ENCODE results near the gene BRWD1.

Gene BRWD1

DNA sequence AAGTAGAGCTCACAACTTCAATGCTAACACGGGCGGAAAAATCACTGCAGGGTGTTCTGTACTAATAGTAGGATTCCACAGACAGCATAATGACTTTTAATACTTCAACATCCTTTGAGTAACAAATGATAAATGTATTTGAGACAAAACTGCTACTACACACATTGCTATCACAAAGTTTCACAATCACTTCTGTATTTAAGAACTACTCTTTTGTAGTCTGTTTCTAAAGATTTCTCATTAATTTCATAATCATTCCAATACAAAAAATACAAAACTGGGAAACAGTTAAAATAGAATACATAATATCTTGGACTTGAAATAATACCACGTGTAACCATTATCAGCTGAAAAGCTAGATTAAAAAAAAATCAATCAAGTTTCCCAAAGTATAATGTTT is 32.8 kb upstream of the BRWD1 start:
- H3K36me3 ChIP-seq (ENCODE audit: insufficient read depth, low read depth, low read length), result peaks cover 67% of the 10 kb centered on the region
- H3K4me1 ChIP-seq (ENCODE audit: insufficient read depth, low read length), result peaks cover 26% of the 10 kb centered on the region
- peak overlapping the region; percentile 90 for H3K4me3 ChIP-seq (ENCODE audit: low read length)
- H3K27me3 ChIP-seq (ENCODE audit: insufficient read depth, low read length), result no peaks in the 10 kb centered on the region
- no peaks in the 10 kb centered on the region for H3K9me3 ChIP-seq (ENCODE audit: insufficient read depth, low read depth, low read length)
- peak overlapping the region; percentile 96; the same call in 1 of the 2 replicates for H3K9ac ChIP-seq (ENCODE audit: low read depth, low read length)
- H3K27ac ChIP-seq (ENCODE audit: low read length), result no peak overlapping the region

DNA sequence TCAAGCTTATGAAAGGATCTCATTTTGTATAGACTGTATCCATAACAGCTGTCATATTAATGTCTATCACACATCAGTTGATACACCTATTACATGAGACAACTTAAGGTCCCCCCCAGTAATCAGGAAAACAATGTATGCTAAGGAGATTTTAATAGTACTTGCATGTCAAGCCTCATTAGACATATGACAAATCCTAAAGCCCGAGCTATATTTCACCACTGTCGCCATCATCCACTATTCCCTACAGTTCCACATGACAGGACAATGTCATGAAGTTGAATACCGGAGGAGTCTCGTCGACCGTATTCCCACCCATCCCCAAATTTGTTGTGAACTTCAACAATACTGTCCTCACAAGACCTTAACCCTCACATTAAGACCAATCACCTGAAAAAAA is 32.0 kb upstream of the BRWD1 start:
- Histone ChIP-seq H3K9ac (ENCODE audit: low read depth, low read length) (no peak overlapping the region), H3K4me3 (ENCODE audit: low read length) (peak overlapping the region; percentile 90), H3K27me3 (ENCODE audit: insufficient read depth, low read length) (no peaks in the 10 kb centered on the region), H3K27ac (ENCODE audit: low read length) (no peak overlapping the region), H3K36me3 (ENCODE audit: insufficient read depth, low read depth, low read length) (peaks cover 74% of the 10 kb centered on the region), H3K9me3 (ENCODE audit: insufficient read depth, low read depth, low read length) (no peaks in the 10 kb centered on the region), H3K4me1 (ENCODE audit: insufficient read depth, low read length) (peaks cover 18% of the 10 kb centered on the region)

DNA sequence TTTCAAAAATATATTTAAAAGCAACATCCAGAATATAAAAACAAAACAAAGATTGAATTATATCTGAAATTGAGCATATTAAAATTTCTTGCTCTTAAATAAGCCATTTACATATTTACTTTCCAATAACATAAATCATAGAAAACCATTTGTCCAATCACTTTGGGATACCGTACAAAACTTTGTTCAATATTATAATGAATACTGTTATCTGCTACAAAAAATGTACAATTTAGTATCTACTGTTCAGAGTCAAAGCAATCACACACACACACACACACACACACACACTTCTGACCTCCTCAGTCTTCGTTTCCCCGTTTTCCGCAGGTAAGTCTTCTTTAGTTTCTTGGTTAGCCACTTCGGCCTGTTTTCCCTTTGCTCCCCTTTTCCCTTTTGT is 31.4 kb upstream of the BRWD1 start:
- 0 out of 2 replicates have a peak overlapping the region, but pooled peaks have one; percentile 90 for H3K4me3 ChIP-seq (ENCODE audit: low read length)
- no peaks in the 10 kb centered on the region for H3K9me3 ChIP-seq (ENCODE audit: insufficient read depth, low read depth, low read length)
- H3K27ac ChIP-seq (ENCODE audit: low read length), result no peak overlapping the region
- H3K9ac ChIP-seq (ENCODE audit: low read depth, low read length), result 0 out of 2 replicates have a peak overlapping the region, but pooled peaks have one; percentile 34
- H3K36me3 ChIP-seq (ENCODE audit: insufficient read depth, low read depth, low read length), result peaks cover 75% of the 10 kb centered on the region
- H3K27me3 ChIP-seq (ENCODE audit: insufficient read depth, low read length), result no peaks in the 10 kb centered on the region
- peaks cover 18% of the 10 kb centered on the region for H3K4me1 ChIP-seq (ENCODE audit: insufficient read depth, low read length)

DNA sequence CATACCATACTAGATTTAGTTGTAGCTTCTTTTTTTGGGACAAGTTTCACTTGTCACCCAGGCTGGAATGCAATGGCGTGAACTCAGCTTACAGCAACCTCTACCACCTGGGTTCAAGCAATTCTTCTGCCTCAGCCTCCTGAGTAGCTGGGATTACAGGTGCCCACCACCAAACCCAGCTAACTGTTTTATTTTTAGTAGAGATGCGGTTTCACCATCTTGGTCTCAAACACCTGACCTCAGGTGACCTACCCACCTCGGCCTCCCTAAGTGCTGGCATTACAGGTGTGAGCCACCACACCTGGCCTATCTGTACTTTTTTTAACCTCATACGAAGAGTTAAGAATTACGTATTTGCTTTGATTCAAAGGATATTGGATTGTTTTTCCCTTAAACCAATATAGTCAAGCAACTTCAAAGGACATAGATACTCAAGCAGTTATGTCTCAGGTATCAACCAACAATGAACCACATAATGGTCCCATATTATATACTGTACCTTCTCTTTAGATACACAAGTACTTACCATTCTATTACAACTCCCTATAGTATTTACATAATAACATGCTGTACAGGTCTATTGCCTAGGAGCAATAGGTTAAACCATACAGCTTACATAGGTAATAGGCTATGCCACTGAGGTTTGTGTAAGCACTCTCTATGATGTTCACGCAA is 28.0 kb upstream of the BRWD1 start:
- Histone ChIP-seq H3K4me1 (ENCODE audit: insufficient read depth, low read length) (peaks cover 9% of the 10 kb centered on the region), H3K27me3 (ENCODE audit: insufficient read depth, low read length) (no peaks in the 10 kb centered on the region), H3K4me3 (ENCODE audit: low read length) (no peak overlapping the region), H3K9me3 (ENCODE audit: insufficient read depth, low read depth, low read length) (no peaks in the 10 kb centered on the region), H3K9ac (ENCODE audit: low read depth, low read length) (no peak overlapping the region), H3K27ac (ENCODE audit: low read length) (no peak overlapping the region), H3K36me3 (ENCODE audit: insufficient read depth, low read depth, low read length) (peaks cover 58% of the 10 kb centered on the region)

DNA sequence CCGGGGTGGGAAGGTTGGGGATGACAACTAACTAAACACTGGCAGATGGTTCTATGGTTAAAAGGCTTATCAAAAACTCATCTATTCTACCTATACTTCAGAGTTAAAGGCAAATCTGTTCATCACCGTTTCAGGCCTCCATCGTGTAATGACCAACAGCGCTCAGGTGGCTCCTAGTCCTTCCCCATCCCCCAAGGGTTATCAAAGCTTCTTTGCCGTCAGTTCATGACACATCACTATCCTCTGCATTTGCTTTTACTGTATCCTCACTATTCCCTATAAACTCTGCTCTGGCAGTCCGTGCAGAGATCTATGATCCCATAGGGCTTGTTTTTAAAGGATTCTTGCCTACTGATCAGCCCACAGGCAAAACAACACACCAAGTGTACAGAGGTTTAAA is 27.3 kb upstream of the BRWD1 start:
- no peak overlapping the region for H3K27ac ChIP-seq (ENCODE audit: low read length)
- H3K4me3 ChIP-seq (ENCODE audit: low read length), result no peak overlapping the region
- H3K36me3 ChIP-seq (ENCODE audit: insufficient read depth, low read depth, low read length), result peaks cover 51% of the 10 kb centered on the region
- H3K9ac ChIP-seq (ENCODE audit: low read depth, low read length), result no peak overlapping the region
- H3K27me3 ChIP-seq (ENCODE audit: insufficient read depth, low read length), result no peaks in the 10 kb centered on the region
- no peaks in the 10 kb centered on the region for H3K9me3 ChIP-seq (ENCODE audit: insufficient read depth, low read depth, low read length)
- H3K4me1 ChIP-seq (ENCODE audit: insufficient read depth, low read length), result peaks cover 2% of the 10 kb centered on the region; the same call in 1 of the 2 replicates

DNA sequence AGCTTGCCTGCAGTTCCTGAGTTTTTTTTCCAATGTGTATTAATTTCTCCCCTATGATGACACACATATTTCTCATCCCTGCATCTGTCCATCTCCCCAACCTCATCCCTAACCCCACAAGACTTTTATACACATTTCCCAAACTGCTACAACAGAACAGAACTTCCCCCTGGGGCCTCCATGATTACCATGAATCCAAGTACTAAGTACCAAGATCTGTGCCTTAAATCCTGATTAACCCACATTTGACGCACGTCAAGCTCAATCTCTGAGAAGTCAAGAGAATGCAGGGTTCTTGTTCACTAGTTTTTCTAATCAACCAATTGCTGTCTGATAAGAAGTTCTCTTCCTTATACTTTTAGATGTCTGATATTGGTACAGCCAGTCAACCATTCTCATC is 25.8 kb upstream of the BRWD1 start:
- H3K9me3 ChIP-seq (ENCODE audit: insufficient read depth, low read depth, low read length), result no peaks in the 10 kb centered on the region
- H3K27me3 ChIP-seq (ENCODE audit: insufficient read depth, low read length), result no peaks in the 10 kb centered on the region
- H3K9ac ChIP-seq (ENCODE audit: low read depth, low read length), result no peak overlapping the region
- H3K27ac ChIP-seq (ENCODE audit: low read length), result no peak overlapping the region
- H3K4me3 ChIP-seq (ENCODE audit: low read length), result no peak overlapping the region
- H3K36me3 ChIP-seq (ENCODE audit: insufficient read depth, low read depth, low read length), result peaks cover 37% of the 10 kb centered on the region
- H3K4me1 ChIP-seq (ENCODE audit: insufficient read depth, low read length), result no peaks in the 10 kb centered on the region

DNA sequence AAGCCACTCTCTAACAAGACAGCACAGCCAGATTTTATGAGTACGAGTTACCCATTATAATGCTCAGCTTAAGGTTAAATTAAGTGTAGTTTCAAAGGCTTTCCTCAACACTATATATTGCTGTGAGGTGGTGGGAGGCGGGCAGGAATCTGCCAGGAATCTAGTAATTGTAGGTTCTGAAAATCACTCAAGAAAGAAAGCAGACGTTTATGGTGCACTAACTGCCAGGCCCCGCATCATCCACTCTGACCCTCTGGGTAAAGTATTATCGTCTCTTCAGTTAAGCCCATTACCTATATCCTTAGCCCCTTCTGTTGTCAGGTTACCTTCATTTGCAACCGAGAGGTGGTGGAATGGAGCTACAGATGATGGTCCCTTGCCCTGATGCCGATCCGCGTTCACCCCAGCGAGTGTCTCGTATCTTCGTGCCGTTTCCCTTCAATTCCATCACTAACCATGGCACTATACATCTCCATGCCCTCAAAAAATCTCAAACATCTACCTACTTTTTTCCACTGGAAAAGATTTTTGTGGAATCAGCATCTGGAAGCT is 23.1 kb upstream of the BRWD1 start:
- H3K36me3 ChIP-seq (ENCODE audit: insufficient read depth, low read depth, low read length), result peaks cover 11% of the 10 kb centered on the region
- H3K27ac ChIP-seq (ENCODE audit: low read length), result no peak overlapping the region
- H3K9me3 ChIP-seq (ENCODE audit: insufficient read depth, low read depth, low read length), result no peaks in the 10 kb centered on the region
- no peak overlapping the region for H3K4me3 ChIP-seq (ENCODE audit: low read length)
- no peaks in the 10 kb centered on the region for H3K4me1 ChIP-seq (ENCODE audit: insufficient read depth, low read length)
- no peak overlapping the region for H3K9ac ChIP-seq (ENCODE audit: low read depth, low read length)
- no peaks in the 10 kb centered on the region for H3K27me3 ChIP-seq (ENCODE audit: insufficient read depth, low read length)

DNA sequence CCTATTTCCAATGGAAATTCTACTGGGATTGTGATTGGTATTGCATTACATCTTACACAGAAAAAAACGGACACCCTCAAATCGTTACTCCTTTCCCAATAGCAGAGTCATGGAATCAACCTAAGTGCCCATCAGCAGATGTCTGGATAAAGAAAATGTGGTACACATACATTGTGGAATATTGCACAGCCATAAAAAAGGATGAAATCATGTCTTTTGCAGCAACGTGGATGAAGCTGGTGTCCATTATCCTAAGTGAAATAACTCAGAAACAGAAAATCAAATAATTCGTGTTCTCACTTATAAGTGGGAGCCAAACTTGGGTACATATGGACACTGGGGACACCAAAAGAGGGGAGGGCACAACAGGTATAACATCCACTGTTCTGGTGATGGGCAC is 21.2 kb upstream of the BRWD1 start:
- Histone ChIP-seq H3K27me3 (ENCODE audit: insufficient read depth, low read length) (no peaks in the 10 kb centered on the region), H3K27ac (ENCODE audit: low read length) (no peak overlapping the region), H3K4me1 (ENCODE audit: insufficient read depth, low read length) (no peaks in the 10 kb centered on the region), H3K9ac (ENCODE audit: low read depth, low read length) (no peak overlapping the region), H3K36me3 (ENCODE audit: insufficient read depth, low read depth, low read length) (no peaks in the 10 kb centered on the region), H3K9me3 (ENCODE audit: insufficient read depth, low read depth, low read length) (no peaks in the 10 kb centered on the region), H3K4me3 (ENCODE audit: low read length) (no peak overlapping the region)

DNA sequence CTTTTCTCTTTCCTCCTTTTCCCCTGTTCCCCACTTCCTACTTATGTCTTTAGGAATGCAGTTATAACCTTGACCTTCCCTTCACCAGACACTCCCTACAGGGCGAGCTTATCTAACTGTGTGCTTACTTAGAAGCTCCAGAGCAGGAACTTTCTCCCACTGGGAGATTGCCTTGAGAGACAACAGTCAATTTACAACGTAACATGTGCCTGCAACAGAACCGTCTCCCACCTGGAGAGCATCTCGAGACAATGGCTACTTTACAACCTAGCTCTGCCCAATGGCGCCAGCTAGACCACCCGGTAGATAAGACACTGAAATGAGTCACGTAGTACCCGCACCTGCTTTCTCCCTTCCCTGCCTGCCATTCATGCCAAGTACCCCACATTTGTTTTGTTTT is 18.7 kb upstream of the BRWD1 start:
- H3K36me3 ChIP-seq (ENCODE audit: insufficient read depth, low read depth, low read length), result no peaks in the 10 kb centered on the region
- no peak overlapping the region for H3K4me3 ChIP-seq (ENCODE audit: low read length)
- no peaks in the 10 kb centered on the region for H3K27me3 ChIP-seq (ENCODE audit: insufficient read depth, low read length)
- H3K9ac ChIP-seq (ENCODE audit: low read depth, low read length), result no peak overlapping the region
- no peaks in the 10 kb centered on the region for H3K4me1 ChIP-seq (ENCODE audit: insufficient read depth, low read length)
- H3K27ac ChIP-seq (ENCODE audit: low read length), result no peak overlapping the region
- H3K9me3 ChIP-seq (ENCODE audit: insufficient read depth, low read depth, low read length), result no peaks in the 10 kb centered on the region

DNA sequence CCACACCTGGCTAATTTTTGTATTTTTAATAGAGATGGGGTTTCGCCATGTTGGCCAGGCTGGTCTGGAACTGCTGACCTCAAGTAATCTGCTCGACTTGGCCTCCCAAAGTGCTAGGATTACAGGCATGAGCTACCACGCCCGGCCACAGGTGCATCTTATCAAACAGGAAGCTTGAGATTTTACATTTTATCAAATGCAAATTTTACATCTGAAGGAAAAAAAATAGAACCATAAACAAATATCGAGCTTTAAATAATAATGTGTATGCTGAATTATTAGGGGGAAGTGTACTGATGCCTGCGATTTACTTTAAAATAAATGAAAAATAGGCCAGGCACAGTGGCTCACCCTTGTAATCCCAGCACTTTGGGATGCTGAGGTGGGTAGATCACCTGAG is 16.6 kb upstream of the BRWD1 start:
- no peak overlapping the region for H3K4me3 ChIP-seq (ENCODE audit: low read length)
- no peak overlapping the region for H3K9ac ChIP-seq (ENCODE audit: low read depth, low read length)
- no peaks in the 10 kb centered on the region for H3K27me3 ChIP-seq (ENCODE audit: insufficient read depth, low read length)
- H3K9me3 ChIP-seq (ENCODE audit: insufficient read depth, low read depth, low read length), result no peaks in the 10 kb centered on the region
- no peaks in the 10 kb centered on the region for H3K4me1 ChIP-seq (ENCODE audit: insufficient read depth, low read length)
- no peaks in the 10 kb centered on the region for H3K36me3 ChIP-seq (ENCODE audit: insufficient read depth, low read depth, low read length)
- no peak overlapping the region for H3K27ac ChIP-seq (ENCODE audit: low read length)

DNA sequence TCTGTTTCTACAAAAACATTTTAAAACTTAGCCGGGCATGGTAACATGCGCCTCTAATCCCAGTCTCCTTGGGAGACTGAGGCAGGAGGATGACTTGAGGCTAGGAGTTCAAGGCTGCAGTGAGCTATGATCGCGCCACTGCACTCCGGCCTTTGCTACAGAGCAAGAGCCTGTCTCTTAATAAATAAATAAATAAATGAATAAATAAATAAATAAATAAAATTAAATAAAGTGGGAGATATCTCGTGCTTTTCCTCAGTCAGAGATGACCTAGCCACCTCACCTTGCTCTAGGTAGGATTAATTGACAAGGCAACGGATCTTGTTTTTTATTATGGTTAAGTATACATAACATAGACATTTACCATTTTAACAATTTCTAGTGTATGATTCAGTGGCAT is 14.3 kb upstream of the BRWD1 start:
- H3K36me3 ChIP-seq (ENCODE audit: insufficient read depth, low read depth, low read length), result no peaks in the 10 kb centered on the region
- H3K9me3 ChIP-seq (ENCODE audit: insufficient read depth, low read depth, low read length), result no peaks in the 10 kb centered on the region
- H3K9ac ChIP-seq (ENCODE audit: low read depth, low read length), result no peak overlapping the region
- H3K4me1 ChIP-seq (ENCODE audit: insufficient read depth, low read length), result no peaks in the 10 kb centered on the region
- H3K4me3 ChIP-seq (ENCODE audit: low read length), result no peak overlapping the region
- no peaks in the 10 kb centered on the region for H3K27me3 ChIP-seq (ENCODE audit: insufficient read depth, low read length)
- H3K27ac ChIP-seq (ENCODE audit: low read length), result no peak overlapping the region

DNA sequence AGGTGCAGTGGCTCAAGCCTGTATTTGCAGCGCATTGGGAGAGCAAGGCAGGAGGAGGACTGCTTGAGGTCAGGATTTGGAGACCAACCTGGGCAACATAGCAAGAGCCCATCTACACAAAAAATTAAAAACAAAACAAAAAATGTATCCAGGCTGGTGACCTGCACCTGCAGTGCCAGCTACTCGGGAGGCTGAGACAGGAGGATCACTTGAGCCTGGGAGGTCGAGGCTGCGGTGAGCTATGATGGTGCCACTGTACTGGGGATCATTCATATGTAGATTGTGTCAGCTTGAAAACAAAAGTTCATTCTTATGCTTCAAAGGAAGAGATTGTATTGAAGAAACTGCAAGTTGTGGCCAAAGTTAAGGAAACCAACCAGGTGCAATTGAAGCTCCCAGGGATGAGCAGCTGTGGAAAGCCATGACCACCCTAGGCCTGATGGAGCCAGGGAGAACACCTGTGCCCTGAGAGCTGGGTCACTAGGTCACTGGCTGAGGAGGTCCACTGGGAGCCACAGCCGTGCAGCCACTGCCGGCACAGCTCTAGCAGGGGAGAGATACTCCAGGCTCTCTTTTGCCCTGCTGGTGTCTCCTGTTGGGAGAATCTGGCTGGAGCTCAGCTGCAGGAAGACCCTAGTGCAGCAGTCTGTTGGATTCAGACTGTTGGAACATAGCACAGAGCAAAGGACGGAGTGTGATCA is 13.3 kb upstream of the BRWD1 start:
- Histone ChIP-seq H3K9me3 (ENCODE audit: insufficient read depth, low read depth, low read length) (no peaks in the 10 kb centered on the region), H3K36me3 (ENCODE audit: insufficient read depth, low read depth, low read length) (no peaks in the 10 kb centered on the region), H3K4me1 (ENCODE audit: insufficient read depth, low read length) (no peaks in the 10 kb centered on the region), H3K4me3 (ENCODE audit: low read length) (no peak overlapping the region), H3K9ac (ENCODE audit: low read depth, low read length) (no peak overlapping the region), H3K27ac (ENCODE audit: low read length) (no peak overlapping the region), H3K27me3 (ENCODE audit: insufficient read depth, low read length) (no peaks in the 10 kb centered on the region)

Measured in iPS-20b (cell line).